H9 (cell line): ENCODE measurements around the gene MBP. TPM values are rescaled to one million over a fixed set of nuclear protein-coding genes. Genes with fewer than 3 reads are reported as not detected.

Experiments used
- DNase-seq: peaks from one replicate; pipeline ENCODE4 v3.0.0-alpha.2; 2017
- H2AFZ ChIP-seq: one replicate; pipeline ENCODE4 v1.6.1; 2013; ENCODE audit warnings: mild to moderate bottlenecking, low read length, control low read depth, moderate library complexity
- H2AK5ac ChIP-seq: 2 replicates; pipeline ENCODE4 v1.6.1; 2013; ENCODE audit warnings: low read length, control low read depth, mixed read lengths; ENCODE audit not compliant: insufficient read length
- H2BK120ac ChIP-seq: one replicate; pipeline ENCODE4 v1.6.1; 2013; ENCODE audit warnings: low read depth, mild to moderate bottlenecking, low read length, control low read depth, inconsistent platforms; ENCODE audit not compliant: poor library complexity, severe bottlenecking
- H2BK12ac ChIP-seq: 2 replicates; pipeline ENCODE4 v1.6.1; 2013; ENCODE audit warnings: low read length, control low read depth, mixed read lengths, low read depth; ENCODE audit not compliant: insufficient read length
- H2BK15ac ChIP-seq: 2 replicates; pipeline ENCODE4 v1.6.1; 2013; ENCODE audit warnings: low read depth, low read length, control low read depth
- H2BK20ac ChIP-seq: one replicate; pipeline ENCODE4 v1.6.1; 2013; ENCODE audit warnings: low read depth, mild to moderate bottlenecking, low read length, control low read depth, inconsistent platforms; ENCODE audit not compliant: poor library complexity, severe bottlenecking
- H2BK5ac ChIP-seq: 2 replicates; pipeline ENCODE4 v1.6.1; 2013; ENCODE audit warnings: low read length, control low read depth, mixed read lengths; ENCODE audit not compliant: insufficient read length
- H3K14ac ChIP-seq: 2 replicates; pipeline ENCODE4 v1.6.1; 2013; ENCODE audit warnings: low read length, control low read depth; ENCODE audit not compliant: insufficient read depth
- H3K18ac ChIP-seq: 2 replicates; pipeline ENCODE4 v1.6.1; 2013; ENCODE audit warnings: low read depth, mild to moderate bottlenecking, mixed read lengths, low read length, control low read depth; ENCODE audit not compliant: insufficient read length
- H3K23ac ChIP-seq: 2 replicates; pipeline ENCODE4 v1.6.1; 2013; ENCODE audit warnings: low read length, control low read depth, mixed read lengths, low read depth; ENCODE audit not compliant: insufficient read length
- H3K23me2 ChIP-seq: 2 replicates; pipeline ENCODE4 v1.6.1; 2013; ENCODE audit warnings: low read depth, mild to moderate bottlenecking, mixed read lengths, low read length, control low read depth; ENCODE audit not compliant: insufficient read length, poor library complexity, severe bottlenecking
- H3K27ac ChIP-seq: 2 replicates; pipeline ENCODE4 v1.5.1; 2013; ENCODE audit warnings: low read length, control low read depth, mixed read lengths, low read depth; ENCODE audit not compliant: insufficient read length
- H3K27me3 ChIP-seq: 2 replicates; pipeline ENCODE4 v1.6.1; 2013; ENCODE audit warnings: low read length, control low read depth, inconsistent platforms; ENCODE audit not compliant: insufficient read depth
- H3K4ac ChIP-seq: 2 replicates; pipeline ENCODE4 v1.6.1; 2013; ENCODE audit warnings: low read depth, mild to moderate bottlenecking, control low read depth, inconsistent platforms, low read length, moderate library complexity
- H3K4me1 ChIP-seq: 2 replicates; pipeline ENCODE4 v1.6.1; 2013; ENCODE audit warnings: low read length, control low read depth, inconsistent platforms; ENCODE audit not compliant: insufficient read depth
- H3K4me2 ChIP-seq: 2 replicates; pipeline ENCODE4 v1.6.1; 2013; ENCODE audit warnings: low read length, control low read depth, mixed read lengths; ENCODE audit not compliant: insufficient read length, insufficient read depth
- H3K56ac ChIP-seq: 2 replicates; pipeline ENCODE4 v1.6.1; 2013; ENCODE audit warnings: low read depth, mild to moderate bottlenecking, mixed read lengths, low read length, control low read depth; ENCODE audit not compliant: insufficient read length
- H3K79me1 ChIP-seq: 2 replicates; pipeline ENCODE4 v1.6.1; 2013; ENCODE audit warnings: low read depth, mild to moderate bottlenecking, moderate library complexity, low read length, control low read depth, inconsistent platforms; ENCODE audit not compliant: insufficient read depth, poor library complexity, severe bottlenecking
- H3K79me2 ChIP-seq: 2 replicates; pipeline ENCODE4 v1.6.1; 2013; ENCODE audit warnings: low read length, control low read depth, inconsistent platforms; ENCODE audit not compliant: insufficient read depth
- H3K9ac ChIP-seq: 2 replicates; pipeline ENCODE4 v1.6.1; 2013; ENCODE audit warnings: low read length, control low read depth, mixed read lengths; ENCODE audit not compliant: insufficient read length; ENCODE audit errors: extremely low read depth
- H3K9me3 ChIP-seq: one replicate; pipeline ENCODE4 v1.6.1; 2013; ENCODE audit warnings: low read depth, low read length, inconsistent platforms; ENCODE audit not compliant: control insufficient read depth
- H3T11ph ChIP-seq: one replicate; pipeline ENCODE4 v1.6.1; 2013; ENCODE audit warnings: mild to moderate bottlenecking, low read length, control low read depth, inconsistent platforms
- H4K20me1 ChIP-seq: one replicate; pipeline ENCODE4 v1.6.1; 2013; ENCODE audit not compliant: control insufficient read depth, insufficient read length, insufficient read depth
- H4K5ac ChIP-seq: 2 replicates; pipeline ENCODE4 v1.6.1; 2013; ENCODE audit warnings: low read depth, mild to moderate bottlenecking, mixed read lengths, low read length, control low read depth; ENCODE audit not compliant: insufficient read length
- H4K8ac ChIP-seq: replicated peaks from 2 replicates; pipeline ENCODE4 v1.6.1; 2013; ENCODE audit warnings: low read length, control low read depth, mixed read lengths, low read depth; ENCODE audit not compliant: insufficient read length
- H4K91ac ChIP-seq: 2 replicates; pipeline ENCODE4 v1.6.1; 2013; ENCODE audit warnings: low read depth, mild to moderate bottlenecking, moderate library complexity, mixed read lengths, low read length, control low read depth; ENCODE audit not compliant: insufficient read length
- H3K27ac Mint-ChIP-seq, 3 experiments: 2 replicates in 2 of 3; 3 replicates in 1 of 3; pipeline ENCODE4 v1.8.0; 2020 to 2021; ENCODE audit warnings: mixed read lengths in 3 of 3, mild to moderate bottlenecking in 1 of 3, moderate library complexity in 1 of 3
- H3K27me3 Mint-ChIP-seq: 2 replicates; pipeline ENCODE4 v1.8.0; 2021; ENCODE audit warnings: low read depth, mild to moderate bottlenecking, moderate library complexity, mixed read lengths
- H3K36me3 Mint-ChIP-seq, 3 experiments: 2 replicates in 2 of 3; 3 replicates in 1 of 3; pipeline ENCODE4 v1.8.0; 2020 to 2021; ENCODE audit warnings: low read depth in 3 of 3, mixed read lengths in 3 of 3; ENCODE audit not compliant: insufficient read depth in 1 of 3
- H3K4me1 Mint-ChIP-seq, 2 experiments: 2 replicates each; pipeline ENCODE4 v1.8.0; 2020; ENCODE audit warnings: mixed read lengths in 2 of 2
- H3K4me3 Mint-ChIP-seq, 2 experiments: 2 replicates in 1 of 2; 3 replicates in 1 of 2; pipeline ENCODE4 v1.8.0; 2020 to 2021; ENCODE audit warnings: mild to moderate bottlenecking in 2 of 2, mixed read lengths in 2 of 2, moderate library complexity in 1 of 2
- H3K9me3 Mint-ChIP-seq, 2 experiments: 2 replicates in 1 of 2; 3 replicates in 1 of 2; pipeline ENCODE4 v1.8.0; 2020; ENCODE audit warnings: mild to moderate bottlenecking in 2 of 2, mixed read lengths in 2 of 2, moderate library complexity in 1 of 2
- WGBS: extraction: QIAGEN DNeasy Blood & Tissue Kit; methylation state at CpG from one replicate; pipeline ENCODE4 v1.1.7; 2013; ENCODE audit warnings: missing lambda C conversion rate, low lambda C conversion rate, mixed read lengths; ENCODE audit not compliant: insufficient read length; ENCODE audit errors: extremely low coverage; 5-methylcytosine and 5-hydroxymethylcytosine counted together
- total RNA-seq: library from RNA; stranded (reverse); gene quantifications from 2 replicates; pipeline ENCODE4 v1.2.1, GENCODE V29; 2021
- TF ChIP-seq, protein P1 (sequence below): fragments of 200-600 bp; sonication (generic); conservative IDR thresholded peaks from 3 replicates; pipeline ENCODE4 v1.8.0; 2021; ENCODE audit warnings: antibody characterized with exemption, mild to moderate bottlenecking

MBP gene
- total RNA-seq, 1 experiment from 2014 or later: 8.6 TPM

DNA sequence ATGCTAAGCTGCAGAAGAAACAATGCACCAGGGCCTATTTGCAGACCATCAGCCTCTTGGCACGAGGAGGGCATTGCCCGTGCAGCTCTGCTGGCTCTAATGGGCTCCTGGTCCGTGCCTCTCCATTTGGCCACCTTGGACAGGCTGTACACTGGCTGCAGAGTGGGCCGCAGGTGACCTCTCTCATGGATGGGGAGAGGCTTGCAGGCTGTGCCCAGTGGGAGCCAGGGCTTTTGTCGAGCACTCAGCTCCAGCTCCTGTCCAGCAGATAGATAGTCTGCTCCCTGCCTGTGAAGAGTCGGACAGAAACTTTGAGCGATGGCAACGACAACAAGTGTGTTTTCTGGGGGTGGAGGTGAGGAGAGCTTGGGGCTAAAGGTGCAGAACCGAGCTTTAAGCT, 100.9 kb downstream of the MBP start:
- Mint-ChIP-seq H3K36me3 (peaks cover 4 to 11% (median 6%) of the 10 kb centered on the region in 3 experiments; a peak in 4 of 7 replicates), H3K27ac (no peak overlapping the region), H3K4me3 (no peak overlapping the region), H3K4me1 (no peaks in the 10 kb centered on the region), H3K27me3 (no peaks in the 10 kb centered on the region; the same call in 1 of the 2 replicates), H3K9me3 (peaks cover 5 to 10% of the 10 kb centered on the region in 2 experiments; a peak in 4 of 5 replicates)
- no peaks in the 10 kb centered on the region for H4K20me1 ChIP-seq
- no peak overlapping the region for H2BK5ac ChIP-seq
- no peak overlapping the region for H3K4ac ChIP-seq
- H4K5ac ChIP-seq: no peak overlapping the region
- no peaks in the 10 kb centered on the region for H3K79me2 ChIP-seq
- H3K23me2 ChIP-seq: no peaks in the 10 kb centered on the region
- no peak overlapping the region for H3T11ph ChIP-seq
- no peak overlapping the region for H3K23ac ChIP-seq
- H3K27ac ChIP-seq: no peak overlapping the region
- H2BK12ac ChIP-seq: no peak overlapping the region
- no peak overlapping the region for H3K56ac ChIP-seq
- H2BK120ac ChIP-seq: no peak overlapping the region
- no peaks in the 10 kb centered on the region for H3K79me1 ChIP-seq
- H3K4me2 ChIP-seq: no peak overlapping the region
- no peak overlapping the region for H2BK15ac ChIP-seq
- no peak overlapping the region for H4K8ac ChIP-seq
- H3K9ac ChIP-seq: no peak overlapping the region
- H2BK20ac ChIP-seq: no peak overlapping the region
- H4K91ac ChIP-seq: no peak overlapping the region
- TF ChIP-seq, protein P1, sequence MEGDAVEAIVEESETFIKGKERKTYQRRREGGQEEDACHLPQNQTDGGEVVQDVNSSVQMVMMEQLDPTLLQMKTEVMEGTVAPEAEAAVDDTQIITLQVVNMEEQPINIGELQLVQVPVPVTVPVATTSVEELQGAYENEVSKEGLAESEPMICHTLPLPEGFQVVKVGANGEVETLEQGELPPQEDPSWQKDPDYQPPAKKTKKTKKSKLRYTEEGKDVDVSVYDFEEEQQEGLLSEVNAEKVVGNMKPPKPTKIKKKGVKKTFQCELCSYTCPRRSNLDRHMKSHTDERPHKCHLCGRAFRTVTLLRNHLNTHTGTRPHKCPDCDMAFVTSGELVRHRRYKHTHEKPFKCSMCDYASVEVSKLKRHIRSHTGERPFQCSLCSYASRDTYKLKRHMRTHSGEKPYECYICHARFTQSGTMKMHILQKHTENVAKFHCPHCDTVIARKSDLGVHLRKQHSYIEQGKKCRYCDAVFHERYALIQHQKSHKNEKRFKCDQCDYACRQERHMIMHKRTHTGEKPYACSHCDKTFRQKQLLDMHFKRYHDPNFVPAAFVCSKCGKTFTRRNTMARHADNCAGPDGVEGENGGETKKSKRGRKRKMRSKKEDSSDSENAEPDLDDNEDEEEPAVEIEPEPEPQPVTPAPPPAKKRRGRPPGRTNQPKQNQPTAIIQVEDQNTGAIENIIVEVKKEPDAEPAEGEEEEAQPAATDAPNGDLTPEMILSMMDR: no peak
- H3K14ac ChIP-seq: no peak overlapping the region; the same call in 1 of the 2 replicates
- DNase-seq: no peak
- no peaks in the 10 kb centered on the region for H3K27me3 ChIP-seq
- no peak overlapping the region for H2AFZ ChIP-seq
- H2AK5ac ChIP-seq: no peak overlapping the region
- H3K4me1 ChIP-seq: no peaks in the 10 kb centered on the region
- H3K9me3 ChIP-seq: no peaks in the 10 kb centered on the region
- no peak overlapping the region for H3K18ac ChIP-seq
- WGBS: no CpG with 5 or more reads among the region's 9 CpGs
